Osteoblast (primary cell): ENCODE results near the gene GAREM1. TPM values are rescaled to one million over a fixed set of nuclear protein-coding genes. Genes with fewer than 3 reads are reported as not detected.

Experiments
- DNase-seq: peaks from one replicate; pipeline ENCODE4 v3.0.0; 2011; ENCODE audit warnings: low spot score, mixed read lengths; ENCODE audit not compliant: insufficient read length; ENCODE audit errors: missing footprints
- H2AFZ ChIP-seq: 2 replicates; pipeline ENCODE4 v1.6.0; 2011; ENCODE audit warnings: mild to moderate bottlenecking, low read length
- H3K27ac ChIP-seq: 2 replicates; pipeline ENCODE4 v1.5.1; 2011; ENCODE audit warnings: mild to moderate bottlenecking, low read depth, low read length, moderate library complexity
- H3K27me3 ChIP-seq: 2 replicates; pipeline ENCODE4 v1.6.0; 2012; ENCODE audit warnings: mild to moderate bottlenecking, control low read depth, inconsistent platforms, low read length, moderate library complexity; ENCODE audit not compliant: insufficient read depth
- H3K36me3 ChIP-seq: 2 replicates; pipeline ENCODE4 v1.5.1; 2011; ENCODE audit warnings: mild to moderate bottlenecking, low read length, control low read depth, moderate library complexity; ENCODE audit not compliant: insufficient read depth
- H3K4me1 ChIP-seq: 2 replicates; pipeline ENCODE4 v1.5.1; 2011; ENCODE audit warnings: mild to moderate bottlenecking, low read length, control low read depth, moderate library complexity; ENCODE audit not compliant: insufficient read depth
- H3K4me2 ChIP-seq: 2 replicates; pipeline ENCODE4 v1.6.0; 2011; ENCODE audit warnings: mild to moderate bottlenecking, low read length; ENCODE audit not compliant: insufficient read depth
- H3K4me3 ChIP-seq: fragments of 200-600 bp; sonication (generic); 3 replicates; pipeline ENCODE4 v1.5.1; 2012; ENCODE audit warnings: mild to moderate bottlenecking, low read length, inconsistent platforms; ENCODE audit not compliant: insufficient read depth
- H3K79me2 ChIP-seq: 2 replicates; pipeline ENCODE4 v1.6.0; 2012; ENCODE audit warnings: mild to moderate bottlenecking, low read length, control low read depth, inconsistent platforms; ENCODE audit not compliant: insufficient read depth
- H3K9me3 ChIP-seq: 2 replicates; pipeline ENCODE4 v1.5.1; 2011; ENCODE audit warnings: low read depth, low read length, control low read depth
- H4K20me1 ChIP-seq: 2 replicates; pipeline ENCODE4 v1.6.0; 2012; ENCODE audit warnings: mild to moderate bottlenecking, low read length, control low read depth; ENCODE audit not compliant: insufficient read depth
- total RNA-seq: library from RNA; depleted of rRNA; stranded (reverse); fragments of >200 nt; gene quantifications from 2 replicates; pipeline ENCODE4 v1.2.3, GENCODE V29; 2012
- TF ChIP-seq, protein P1 (sequence below): IDR thresholded peaks from 2 replicates; pipeline ENCODE4 v1.5.1; 2011; ENCODE audit warnings: mild to moderate bottlenecking, low read depth, low read length, moderate library complexity; ENCODE audit errors: extremely low read depth

GAREM1 gene
- total RNA-seq, 1 donor = 3.6 TPM

GRCh38 chr18:32389191-32389590 lies 81.5 kb downstream of the GAREM1 start:
- no peaks in the 10 kb centered on the region for H3K79me2 ChIP-seq

GRCh38 chr18:32386471-32386870 lies 84.2 kb downstream of the GAREM1 start:
- Histone ChIP-seq H3K4me1 (peaks cover 10% of the 10 kb centered on the region), H3K4me3 (no peak overlapping the region), H3K27me3 (no peaks in the 10 kb centered on the region), H3K9me3 (no peaks in the 10 kb centered on the region), H3K36me3 (no peaks in the 10 kb centered on the region), H4K20me1 (no peaks in the 10 kb centered on the region), H3K27ac (no peak overlapping the region), H3K79me2 (no peaks in the 10 kb centered on the region), H3K4me2 (no peak overlapping the region), H2AFZ (no peak overlapping the region)
- DNase-seq = no peak
- TF ChIP-seq, protein P1, sequence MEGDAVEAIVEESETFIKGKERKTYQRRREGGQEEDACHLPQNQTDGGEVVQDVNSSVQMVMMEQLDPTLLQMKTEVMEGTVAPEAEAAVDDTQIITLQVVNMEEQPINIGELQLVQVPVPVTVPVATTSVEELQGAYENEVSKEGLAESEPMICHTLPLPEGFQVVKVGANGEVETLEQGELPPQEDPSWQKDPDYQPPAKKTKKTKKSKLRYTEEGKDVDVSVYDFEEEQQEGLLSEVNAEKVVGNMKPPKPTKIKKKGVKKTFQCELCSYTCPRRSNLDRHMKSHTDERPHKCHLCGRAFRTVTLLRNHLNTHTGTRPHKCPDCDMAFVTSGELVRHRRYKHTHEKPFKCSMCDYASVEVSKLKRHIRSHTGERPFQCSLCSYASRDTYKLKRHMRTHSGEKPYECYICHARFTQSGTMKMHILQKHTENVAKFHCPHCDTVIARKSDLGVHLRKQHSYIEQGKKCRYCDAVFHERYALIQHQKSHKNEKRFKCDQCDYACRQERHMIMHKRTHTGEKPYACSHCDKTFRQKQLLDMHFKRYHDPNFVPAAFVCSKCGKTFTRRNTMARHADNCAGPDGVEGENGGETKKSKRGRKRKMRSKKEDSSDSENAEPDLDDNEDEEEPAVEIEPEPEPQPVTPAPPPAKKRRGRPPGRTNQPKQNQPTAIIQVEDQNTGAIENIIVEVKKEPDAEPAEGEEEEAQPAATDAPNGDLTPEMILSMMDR = no peak

More at GRCh38 chr18:32389191-32389590, 81.5 kb downstream of the GAREM1 start:
- Histone ChIP-seq H3K27ac (no peak overlapping the region), H3K4me1 (no peaks in the 10 kb centered on the region), H3K27me3 (no peaks in the 10 kb centered on the region), H2AFZ (no peak overlapping the region), H4K20me1 (no peaks in the 10 kb centered on the region), H3K4me2 (no peak overlapping the region), H3K4me3 (no peak overlapping the region), H3K9me3 (no peaks in the 10 kb centered on the region), H3K36me3 (no peaks in the 10 kb centered on the region)
- no peak for DNase-seq
- TF ChIP-seq, protein P1 = no peak

DNA sequence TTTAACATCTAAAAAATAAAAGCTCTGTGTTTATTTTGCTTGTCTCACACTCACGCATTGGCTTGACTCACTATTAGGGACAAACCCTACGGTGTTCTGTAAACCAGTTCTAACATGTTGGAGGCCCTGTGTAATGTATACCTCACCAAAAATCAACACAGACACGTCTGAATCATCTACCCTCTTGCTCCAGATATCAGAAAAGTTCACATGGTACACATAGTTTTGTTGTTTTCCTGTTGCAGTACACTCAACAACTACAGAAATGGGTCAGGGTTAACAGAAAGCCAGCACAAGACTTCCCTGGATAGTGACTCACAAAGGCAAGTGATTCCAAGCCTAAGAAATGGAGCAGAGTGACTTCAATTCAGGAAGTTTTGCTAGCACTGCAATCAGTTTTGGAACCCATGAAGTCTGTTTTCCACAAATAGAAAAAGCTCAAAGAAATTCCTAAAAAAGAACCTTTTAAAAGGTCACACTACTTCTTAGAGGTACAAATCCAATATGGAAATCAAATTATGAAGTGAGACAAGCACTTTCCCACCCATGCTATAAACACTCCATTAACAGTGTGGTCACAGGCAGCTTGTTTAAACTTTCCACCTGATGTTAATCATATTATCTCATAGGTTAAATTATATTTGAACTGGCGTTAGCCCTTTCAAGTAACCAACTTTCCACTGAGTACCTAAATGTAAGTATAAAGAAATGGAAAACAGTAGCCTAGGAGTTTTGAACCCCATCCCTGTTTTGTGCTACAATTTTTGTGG lies 87.4 kb downstream of the GAREM1 start:
- peak; percentile 71 for DNase-seq
- Histone ChIP-seq H3K4me3 (no peak overlapping the region), H2AFZ (no peak overlapping the region), H3K4me1 (peaks cover 15% of the 10 kb centered on the region), H3K79me2 (no peaks in the 10 kb centered on the region), H3K27me3 (no peaks in the 10 kb centered on the region), H3K27ac (peak overlapping the region; percentile 76), H3K36me3 (no peaks in the 10 kb centered on the region), H3K4me2 (peak overlapping the region; percentile 25), H4K20me1 (no peaks in the 10 kb centered on the region), H3K9me3 (no peaks in the 10 kb centered on the region)
- TF ChIP-seq, protein P1 = no peak

DNA sequence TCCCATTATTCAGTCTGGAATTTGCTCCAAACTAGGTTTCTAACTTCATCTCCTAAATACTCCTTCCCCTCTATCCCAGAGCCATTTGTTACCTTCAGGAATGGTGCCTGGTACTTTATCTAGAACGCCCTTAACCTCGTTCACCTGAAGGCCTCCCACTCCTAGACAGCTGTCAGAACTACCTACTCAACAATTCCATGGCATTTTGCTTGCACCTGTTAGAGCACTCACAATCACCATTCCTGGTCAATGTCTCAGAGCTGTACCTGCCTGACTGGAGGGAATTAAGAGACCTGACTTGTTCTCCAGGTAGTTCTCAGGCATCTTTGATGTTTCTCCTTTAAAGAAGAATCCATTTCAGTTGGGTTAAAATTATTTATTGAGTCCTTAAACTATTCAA lies 88.9 kb downstream of the GAREM1 start:
- H3K27me3 ChIP-seq = no peaks in the 10 kb centered on the region
- H3K36me3 ChIP-seq = no peaks in the 10 kb centered on the region
- no peak overlapping the region for H3K27ac ChIP-seq
- H3K79me2 ChIP-seq = no peaks in the 10 kb centered on the region
- H3K4me3 ChIP-seq = no peak overlapping the region
- H3K4me1 ChIP-seq = peaks cover 15% of the 10 kb centered on the region
- no peaks in the 10 kb centered on the region for H4K20me1 ChIP-seq
- no peak for DNase-seq
- H3K4me2 ChIP-seq = no peak overlapping the region
- H2AFZ ChIP-seq = no peak overlapping the region
- TF ChIP-seq, protein P1 = no peak
- no peaks in the 10 kb centered on the region for H3K9me3 ChIP-seq
